GM19467 (cell line): Measurements from ENCODE around the gene VPS37B.

Experiments used
- ATAC-seq: cut with Tn5 transposase; IDR thresholded peaks from one replicate; pipeline ENCODE4 v1.9.1; 2021; ENCODE audit warnings: mild to moderate bottlenecking, moderate library complexity; ENCODE audit not compliant: unreplicated experiment

Gene VPS37B

DNA sequence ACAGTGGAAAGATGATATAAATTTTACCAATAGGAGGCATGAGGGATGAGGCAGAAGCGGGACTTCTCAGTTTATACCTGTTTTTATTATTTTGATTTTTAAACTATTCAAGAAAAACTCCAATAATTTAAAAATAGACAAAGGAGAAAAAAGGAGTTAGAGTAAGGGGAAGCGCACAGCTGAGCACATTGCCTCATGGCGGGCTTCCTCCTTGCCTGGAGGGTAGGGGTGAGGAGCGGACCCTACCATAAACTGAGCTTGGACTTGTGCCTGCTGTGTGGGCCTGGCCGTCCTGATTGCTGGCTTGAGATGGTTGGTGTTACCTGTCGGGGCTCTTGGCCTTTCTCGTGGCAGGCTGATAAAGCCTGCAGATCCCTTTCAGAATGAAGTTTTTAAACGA lies 75.8 kb downstream of the VPS37B start:
- no peak for ATAC-seq

DNA sequence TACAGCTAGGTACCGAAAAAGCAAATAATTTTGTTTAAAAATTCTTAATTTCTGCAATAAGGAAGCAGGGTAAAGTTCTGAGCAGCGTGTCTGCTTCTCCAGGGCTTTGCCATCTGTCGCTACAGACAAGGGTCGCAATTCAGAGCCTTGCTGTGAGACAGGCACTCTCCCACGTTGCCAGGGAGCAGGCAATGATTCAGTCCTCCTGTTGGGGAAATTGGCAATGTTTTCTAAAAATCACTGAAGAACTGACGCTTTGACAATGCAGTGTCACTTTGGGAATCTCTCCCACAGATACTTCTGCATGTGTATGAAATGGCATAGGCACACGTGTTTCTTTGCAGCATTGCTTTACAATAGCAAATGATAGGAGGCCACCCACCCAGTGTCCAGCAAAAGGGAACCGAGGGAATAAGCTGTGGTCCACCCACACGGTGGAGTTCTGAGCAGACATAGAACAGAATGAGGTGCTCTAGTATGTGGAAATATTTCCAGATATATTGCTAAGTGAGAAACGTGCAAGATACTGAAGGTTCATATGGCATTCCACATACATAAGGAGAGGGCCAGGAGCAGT lies 76.6 kb downstream of the VPS37B start:
- ATAC-seq = no peak
